SU-DHL-6 (cell line): ENCODE measurements around the gene ZNF641.

Experiments
- H2AFZ ChIP-seq: fragments of 200-600 bp; sonication (generic); 2 replicates; pipeline ENCODE4 v1.6.1; 2014; ENCODE audit warnings: low read depth, mild to moderate bottlenecking, moderate library complexity, mixed read lengths, antibody characterized with exemption, low read length; ENCODE audit not compliant: severe bottlenecking
- H3F3A ChIP-seq: fragments of 200-600 bp; shearing (Covaris generic); 2 replicates; pipeline ENCODE4 v1.6.0; 2016; ENCODE audit warnings: antibody characterized with exemption, mild to moderate bottlenecking; ENCODE audit not compliant: insufficient read depth
- H3K27ac ChIP-seq: fragments of 200-600 bp; sonication (generic); 2 replicates; pipeline ENCODE4 v1.5.1; 2016; ENCODE audit warnings: low read depth, mild to moderate bottlenecking, low read length, moderate library complexity, mixed read lengths
- H3K27me3 ChIP-seq: fragments of 200-600 bp; sonication (generic), shearing (Covaris generic); 2 replicates; pipeline ENCODE4 v1.6.0; 2014; ENCODE audit warnings: mild to moderate bottlenecking, low read length
- H3K36me3 ChIP-seq: fragments of 200-600 bp; sonication (generic); 2 replicates; pipeline ENCODE4 v1.6.1; 2014; ENCODE audit warnings: mild to moderate bottlenecking, low read length, mixed read lengths
- H3K4me2 ChIP-seq: fragments of 300-600, 200-600 bp; shearing (Covaris generic), sonication (generic); 2 replicates; pipeline ENCODE4 v1.6.0; 2014; ENCODE audit warnings: low read length, low read depth, mild to moderate bottlenecking; ENCODE audit not compliant: poor library complexity, severe bottlenecking
- H3K4me3 ChIP-seq: fragments of 200-600 bp; sonication (generic); 2 replicates; pipeline ENCODE4 v1.5.1; 2014; ENCODE audit warnings: antibody characterized with exemption, low read length, mild to moderate bottlenecking, mixed read lengths; ENCODE audit not compliant: insufficient read depth, poor library complexity, severe bottlenecking
- H3K79me2 ChIP-seq: fragments of 200-600 bp; sonication (generic); 2 replicates; pipeline ENCODE4 v1.6.1; 2014; ENCODE audit warnings: mild to moderate bottlenecking, low read length, moderate library complexity; ENCODE audit not compliant: insufficient read depth
- H3K9ac ChIP-seq: fragments of 200-600 bp; sonication (generic); 2 replicates; pipeline ENCODE4 v1.7.0; 2014; ENCODE audit warnings: mild to moderate bottlenecking, low read length
- H3K9me2 ChIP-seq: fragments of 200-600 bp; sonication (generic); replicated peaks from 2 replicates; pipeline ENCODE4 v1.6.1; 2014; ENCODE audit warnings: low read length; ENCODE audit not compliant: insufficient read depth
- H3K9me3 ChIP-seq: fragments of 200-600 bp; sonication (generic); 2 replicates; pipeline ENCODE4 v1.6.1; 2014; ENCODE audit warnings: low read length, mixed read lengths; ENCODE audit not compliant: insufficient read depth
- H4K20me1 ChIP-seq: fragments of 200-600 bp; sonication (generic); 2 replicates; pipeline ENCODE4 v1.6.1; 2014; ENCODE audit warnings: low read depth, mild to moderate bottlenecking, antibody characterized with exemption, low read length, moderate library complexity, mixed read lengths
- CTCF ChIP-seq: fragments of 200-600 bp; sonication (generic); IDR thresholded peaks from one replicate; pipeline ENCODE4 v1.5.1; 2017; ENCODE audit warnings: antibody characterized with exemption, mild to moderate bottlenecking, low read length, moderate library complexity; ENCODE audit not compliant: insufficient read depth, poor library complexity, severe bottlenecking
- EZH2phosphoT487 ChIP-seq: fragments of 200-600 bp; sonication (generic), shearing (Covaris generic); conservative IDR thresholded peaks from 2 replicates; pipeline ENCODE4 v1.6.1; 2018; ENCODE audit warnings: mild to moderate bottlenecking, antibody characterized with exemption, low read length, moderate library complexity, mixed read lengths

Gene ZNF641

GRCh38 chr12:48342980-48343379 is 7.7 kb downstream of the ZNF641 start:
- no peaks in the 10 kb centered on the region for H3K9me3 ChIP-seq
- H3K4me3 ChIP-seq = no peak overlapping the region
- peaks cover 11% of the 10 kb centered on the region; the same call in 1 of the 2 replicates for H3K36me3 ChIP-seq
- no peak overlapping the region for H3K27ac ChIP-seq
- H3K9me2 ChIP-seq = no peaks in the 10 kb centered on the region
- no peaks in the 10 kb centered on the region for H3F3A ChIP-seq
- H3K9ac ChIP-seq = no peak overlapping the region
- no peaks in the 10 kb centered on the region for H3K27me3 ChIP-seq
- TF ChIP-seq CTCF (no peak), EZH2phosphoT487 (no peak)
- H3K4me2 ChIP-seq = no peak overlapping the region
- H2AFZ ChIP-seq = no peak overlapping the region
- no peaks in the 10 kb centered on the region for H4K20me1 ChIP-seq
- H3K79me2 ChIP-seq = no peaks in the 10 kb centered on the region

- Histone ChIP-seq H3K36me3 (peaks cover 6% of the 10 kb centered on the region; the same call in 1 of the 2 replicates), H3K9me2 (no peaks in the 10 kb centered on the region), H3K4me3 (no peak overlapping the region), H3K4me2 (no peak overlapping the region), H3F3A (no peaks in the 10 kb centered on the region), H2AFZ (no peak overlapping the region), H3K9me3 (no peaks in the 10 kb centered on the region), H3K27me3 (no peaks in the 10 kb centered on the region), H4K20me1 (no peaks in the 10 kb centered on the region), H3K27ac (no peak overlapping the region), H3K9ac (no peak overlapping the region), H3K79me2 (no peaks in the 10 kb centered on the region)
- TF ChIP-seq CTCF = no peak
- TF ChIP-seq EZH2phosphoT487 = no peak
Observed at GRCh38 chr12:48340943-48341342, 9.8 kb downstream of the ZNF641 start.

GRCh38 chr12:48339442-48340117 is 11.1 kb downstream of the ZNF641 start:
- no peak overlapping the region for H3K9ac ChIP-seq
- no peaks in the 10 kb centered on the region for H3F3A ChIP-seq
- TF ChIP-seq EZH2phosphoT487 = no peak
- no peak for TF ChIP-seq CTCF
- no peak overlapping the region for H2AFZ ChIP-seq
- no peak overlapping the region for H3K27ac ChIP-seq
- no peaks in the 10 kb centered on the region for H4K20me1 ChIP-seq
- H3K27me3 ChIP-seq = no peaks in the 10 kb centered on the region
- no peaks in the 10 kb centered on the region for H3K79me2 ChIP-seq
- no peak overlapping the region for H3K4me3 ChIP-seq
- no peak overlapping the region for H3K4me2 ChIP-seq
- no peaks in the 10 kb centered on the region for H3K9me2 ChIP-seq
- no peaks in the 10 kb centered on the region; the same call in 1 of the 2 replicates for H3K9me3 ChIP-seq
- H3K36me3 ChIP-seq = no peaks in the 10 kb centered on the region
